Muscle layer of colon (tissue), 2 donors: ENCODE results near the gene DGKA.
"Not testable (repeated sequence)": the region's sequence is repeated elsewhere in the genome, so short reads cannot be mapped to it uniquely, and the experiment has no call there.

Experiments used
- H3K27ac ChIP-seq: one replicate; pipeline ENCODE4 v1.7.0; 2013; ENCODE audit warnings: low read depth, mild to moderate bottlenecking, low read length, moderate library complexity
- H3K27me3 ChIP-seq, 2 donors: one replicate each; pipeline ENCODE4 v1.7.0; 2013; ENCODE audit warnings: low read length in 2 of 2, mild to moderate bottlenecking in 2 of 2; ENCODE audit not compliant: insufficient read depth in 2 of 2, control insufficient read depth in 1 of 2
- H3K36me3 ChIP-seq: one replicate; pipeline ENCODE4 v1.7.0; 2013; ENCODE audit warnings: mild to moderate bottlenecking, low read length; ENCODE audit not compliant: insufficient read depth
- H3K4me1 ChIP-seq: one replicate; pipeline ENCODE4 v1.7.0; 2013; ENCODE audit warnings: mild to moderate bottlenecking, low read length; ENCODE audit not compliant: insufficient read depth
- H3K4me3 ChIP-seq, 2 donors: one replicate each; pipeline ENCODE4 v1.7.0; 2013; ENCODE audit warnings: low read length in 2 of 2, low read depth in 1 of 2, mild to moderate bottlenecking in 1 of 2, moderate library complexity in 1 of 2
- H3K9ac ChIP-seq: one replicate; pipeline ENCODE4 v1.7.0; 2013; ENCODE audit warnings: low read length
- H3K9me3 ChIP-seq: one replicate; pipeline ENCODE4 v1.7.0; 2013; ENCODE audit warnings: mild to moderate bottlenecking, low read length
- donor health status: abdominal sarcoma.
- donor health status: Adenocarcinoma of cecum.

Gene DGKA

GRCh38 chr12:55922126-55922525, 8.8 kb upstream of the DGKA start:
- H3K9me3 ChIP-seq = no peaks in the 10 kb centered on the region
- H3K27me3 ChIP-seq = no peaks in the 10 kb centered on the region
- no peak overlapping the region for H3K4me3 ChIP-seq
- peaks cover 16% of the 10 kb centered on the region for H3K4me1 ChIP-seq
- H3K36me3 ChIP-seq = peaks cover 3% of the 10 kb centered on the region
- no peak overlapping the region for H3K9ac ChIP-seq
- H3K27ac ChIP-seq = no peak overlapping the region

GRCh38 chr12:55923648-55924047, 7.3 kb upstream of the DGKA start:
- H3K36me3 ChIP-seq, H3K27ac ChIP-seq, H3K9me3 ChIP-seq, H3K4me3 ChIP-seq, H3K27me3 ChIP-seq, H3K9ac ChIP-seq: not testable (repeated sequence)
- H3K4me1 ChIP-seq = peaks cover 21% of the 10 kb centered on the region

- Histone ChIP-seq H3K27ac (no peak overlapping the region), H3K9ac (no peak overlapping the region)
These were observed 5.6 kb upstream of the DGKA start for GRCh38 chr12:55925371-55925770.

GRCh38 chr12:55925870-55926737, 4.9 kb upstream of the DGKA start:
- Histone ChIP-seq H3K4me1 (peaks cover 30% of the 10 kb centered on the region), H3K36me3 (peaks cover 3% of the 10 kb centered on the region), H3K27me3 (no peaks in the 10 kb centered on the region)

More at GRCh38 chr12:55925371-55925770, 5.6 kb upstream of the DGKA start:
- H3K9me3 ChIP-seq = no peaks in the 10 kb centered on the region
- H3K36me3 ChIP-seq = peaks cover 3% of the 10 kb centered on the region
- H3K4me1 ChIP-seq = peaks cover 29% of the 10 kb centered on the region
- no peak overlapping the region for H3K4me3 ChIP-seq
- no peaks in the 10 kb centered on the region for H3K27me3 ChIP-seq

GRCh38 chr12:55926738-55927587, 4.0 kb upstream of the DGKA start:
- H3K9me3 ChIP-seq = no peaks in the 10 kb centered on the region
- no peaks in the 10 kb centered on the region for H3K27me3 ChIP-seq
- peak overlapping the region; percentile 96 to 100 for H3K4me3 ChIP-seq
- peak overlapping the region; percentile 92 for H3K27ac ChIP-seq
- H3K4me1 ChIP-seq = peaks cover 35% of the 10 kb centered on the region
- H3K9ac ChIP-seq = peak overlapping the region; percentile 100
- H3K36me3 ChIP-seq = peaks cover 2% of the 10 kb centered on the region

More at GRCh38 chr12:55925870-55926737, 4.9 kb upstream of the DGKA start:
- peak overlapping the region; percentile 100 for H3K9ac ChIP-seq
- H3K9me3 ChIP-seq = no peaks in the 10 kb centered on the region
- H3K27ac ChIP-seq = peak overlapping the region; percentile 92
- H3K4me3 ChIP-seq = peak overlapping the region; percentile 96 to 100

GRCh38 chr12:55927588-55928502, 3.1 kb upstream of the DGKA start, which contains the start of gene PYM1:
TSS of gene PYM1 (minus strand) at chr12:55927894. CDS start at chr12:55927761, 133 bp downstream.
- H3K27ac ChIP-seq = peak within 1 kb of the TSS; percentile 92
- H3K9ac ChIP-seq = peak within 1 kb of the TSS; percentile 100
- H3K36me3 ChIP-seq = no peaks in the 10 kb centered on the region
- H3K4me3 ChIP-seq = peak within 1 kb of the TSS; percentile 96 to 100
- no peaks in the 10 kb centered on the region for H3K27me3 ChIP-seq
- no peaks in the 10 kb centered on the region for H3K9me3 ChIP-seq
- peaks cover 40% of the 10 kb centered on the region for H3K4me1 ChIP-seq

GRCh38 chr12:55929306-55929791, 1.6 kb upstream of the DGKA start:
- Histone ChIP-seq H3K9me3 (no peaks in the 10 kb centered on the region), H3K36me3 (no peaks in the 10 kb centered on the region), H3K27me3 (no peaks in the 10 kb centered on the region), H3K27ac (peak overlapping the region; percentile 22), H3K4me1 (peaks cover 43% of the 10 kb centered on the region), H3K4me3 (no peak overlapping the region), H3K9ac (no peak overlapping the region)

- H3K27ac ChIP-seq = peak overlapping the region; percentile 66
- H3K27me3 ChIP-seq = no peaks in the 10 kb centered on the region
- no peaks in the 10 kb centered on the region for H3K36me3 ChIP-seq
- peaks cover 36% of the 10 kb centered on the region for H3K4me1 ChIP-seq
- H3K4me3 ChIP-seq = peak overlapping the region; percentile 53 to 85
- H3K9ac ChIP-seq = peak overlapping the region; percentile 72
- no peaks in the 10 kb centered on the region for H3K9me3 ChIP-seq
These were observed 386 bp downstream of the DGKA start for GRCh38 chr12:55931317-55931779.

GRCh38 chr12:55931780-55932550, 1.0 kb downstream of the DGKA start:
- peak overlapping the region; percentile 72 for H3K9ac ChIP-seq
- peak overlapping the region; percentile 66 for H3K27ac ChIP-seq
- peak overlapping the region; percentile 53 to 85 for H3K4me3 ChIP-seq
- no peaks in the 10 kb centered on the region for H3K36me3 ChIP-seq
- peaks cover 34% of the 10 kb centered on the region for H3K4me1 ChIP-seq
- no peaks in the 10 kb centered on the region for H3K27me3 ChIP-seq
- H3K9me3 ChIP-seq = no peaks in the 10 kb centered on the region

GRCh38 chr12:55932551-55932910, 1.6 kb downstream of the DGKA start:
- Histone ChIP-seq H3K9me3 (no peaks in the 10 kb centered on the region), H3K9ac (peak overlapping the region; percentile 72), H3K27me3 (no peaks in the 10 kb centered on the region), H3K4me3 (peak overlapping the region; percentile 53 to 85), H3K4me1 (peaks cover 34% of the 10 kb centered on the region), H3K36me3 (no peaks in the 10 kb centered on the region), H3K27ac (peak overlapping the region; percentile 66)
